ENCODE data around the gene APOL6.

APOL6 gene

GRCh38 chr22:35648066-35649025 lies at the start of gene APOL6:
Gene APOL6, plus strand, starts transcription at chr22:35648446. Its CDS starts 7,980 bp downstream, at chr22:35656426.
- DNase-seq (ENCODE audit: low read depth): no peak

GRCh38 chr22:35599364-35599763 lies 48.9 kb upstream of the APOL6 start:
- DNase-seq (ENCODE audit: low read depth): no peak

GRCh38 chr22:35600476-35600875 lies 47.8 kb upstream of the APOL6 start:
- DNase-seq (ENCODE audit: low read depth): no peak

GRCh38 chr22:35601013-35601580 lies 47.1 kb upstream of the APOL6 start:
- DNase-seq (ENCODE audit: low read depth): no peak

- DNase-seq (ENCODE audit: low read depth): no peak
Observed at GRCh38 chr22:35601743-35602615, 46.3 kb upstream of the APOL6 start.

- no peak for DNase-seq (ENCODE audit: low read depth)
Observed at GRCh38 chr22:35604621-35605368, 43.5 kb upstream of the APOL6 start.

GRCh38 chr22:35605369-35605680 lies 42.9 kb upstream of the APOL6 start:
- DNase-seq (ENCODE audit: low read depth): no peak

GRCh38 chr22:35605851-35606481 lies 42.3 kb upstream of the APOL6 start:
- no peak for DNase-seq (ENCODE audit: low read depth)

GRCh38 chr22:35606916-35607315 lies 41.3 kb upstream of the APOL6 start:
- no peak for DNase-seq (ENCODE audit: low read depth)

GRCh38 chr22:35608088-35608487 lies 40.2 kb upstream of the APOL6 start:
- DNase-seq (ENCODE audit: low read depth): no peak

GRCh38 chr22:35609261-35609660 lies 39.0 kb upstream of the APOL6 start:
- no peak for DNase-seq (ENCODE audit: low read depth)

GRCh38 chr22:35609761-35610160 lies 38.5 kb upstream of the APOL6 start:
- no peak for DNase-seq (ENCODE audit: low read depth)

- DNase-seq (ENCODE audit: low read depth): no peak
Observed at GRCh38 chr22:35610741-35611140, 37.5 kb upstream of the APOL6 start.

GRCh38 chr22:35611200-35611890 lies 36.9 kb upstream of the APOL6 start:
- no peak for DNase-seq (ENCODE audit: low read depth)

- no peak for DNase-seq (ENCODE audit: low read depth)
Observed at GRCh38 chr22:35611891-35612576, 36.2 kb upstream of the APOL6 start.

- DNase-seq (ENCODE audit: low read depth): no peak
Observed at GRCh38 chr22:35612903-35613302, 35.3 kb upstream of the APOL6 start.

- no peak for DNase-seq (ENCODE audit: low read depth)
Observed at GRCh38 chr22:35614404-35614803, 33.8 kb upstream of the APOL6 start.

- DNase-seq (ENCODE audit: low read depth): no peak
Observed at GRCh38 chr22:35615156-35615555, 33.1 kb upstream of the APOL6 start.

- DNase-seq (ENCODE audit: low read depth): no peak
Observed at GRCh38 chr22:35616043-35616442, 32.2 kb upstream of the APOL6 start.

- DNase-seq (ENCODE audit: low read depth): no peak
Observed at GRCh38 chr22:35617137-35617755, 31.0 kb upstream of the APOL6 start, which contains the start of gene MB. Gene MB, minus strand, starts transcription at chr22:35617329. Its CDS starts 72 bp downstream, at chr22:35617257.
